GM18867 (cell line): ENCODE data around the gene BRCA1.
"Not testable (repeated sequence)": the region's sequence is repeated elsewhere in the genome, so short reads cannot be mapped to it uniquely, and the experiment has no call there.

ENCODE experiments used
- ATAC-seq: cut with Tn5 transposase; IDR thresholded peaks from one replicate; pipeline ENCODE4 v1.9.1; 2021; ENCODE audit warnings: mild to moderate bottlenecking, moderate library complexity; ENCODE audit not compliant: unreplicated experiment

The BRCA1 gene

DNA sequence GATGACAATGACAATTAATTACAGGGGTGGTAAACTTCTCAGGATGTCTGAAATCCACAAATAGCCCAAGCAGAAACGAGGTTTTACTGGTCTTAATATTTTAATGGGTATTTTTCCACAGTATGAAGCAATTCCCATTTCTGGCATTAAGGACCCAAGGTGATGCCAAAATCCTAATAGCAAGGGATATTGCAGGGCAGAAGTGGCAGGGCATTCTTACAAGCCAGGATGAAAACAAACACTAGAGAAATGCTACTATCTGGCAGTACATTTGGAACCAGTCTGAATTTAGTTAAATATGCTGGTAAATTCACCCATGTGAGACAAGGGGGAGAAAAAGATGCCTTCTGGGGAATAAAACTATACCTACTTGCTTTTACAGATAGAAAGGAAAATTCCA, 54.9 kb downstream of the BRCA1 start:
- no peak for ATAC-seq

DNA sequence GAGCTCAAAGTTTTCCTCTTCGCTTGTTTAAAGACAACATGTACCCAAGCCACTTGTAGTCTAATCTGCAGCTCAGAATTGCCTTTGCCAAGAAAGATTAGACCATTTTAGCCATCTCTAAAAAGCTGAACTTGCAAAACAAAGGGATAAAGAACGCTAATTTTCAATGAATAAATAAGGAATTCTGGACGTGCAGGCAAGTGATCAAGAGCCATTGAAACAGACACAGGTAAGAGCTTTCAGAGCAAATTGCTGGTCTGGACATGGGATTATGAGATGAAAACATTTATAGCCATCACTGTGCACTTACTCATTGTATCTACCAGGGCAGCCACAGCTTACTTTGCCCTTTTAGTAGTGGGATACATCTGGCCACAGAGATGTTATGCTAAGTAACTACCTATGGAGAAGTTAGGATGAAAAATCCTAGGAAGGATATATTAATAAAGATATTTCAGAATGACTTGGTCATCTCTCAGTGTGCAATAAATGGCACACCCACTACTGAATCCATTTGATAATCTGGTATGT, 55.7 kb downstream of the BRCA1 start:
- ATAC-seq, result no peak

GRCh38 chr17:43068570-43069367, 56.4 kb downstream of the BRCA1 start:
- ATAC-seq, result no peak

- no peak for ATAC-seq
Observed at GRCh38 chr17:43062984-43063638, 62.1 kb downstream of the BRCA1 start.

- ATAC-seq, result no peak
Observed at GRCh38 chr17:43056051-43056450, 69.1 kb downstream of the BRCA1 start.

GRCh38 chr17:43053008-43053407, 72.2 kb downstream of the BRCA1 start:
- ATAC-seq, result not testable (repeated sequence)

GRCh38 chr17:43051969-43052368, 73.2 kb downstream of the BRCA1 start:
- ATAC-seq, result no peak

DNA sequence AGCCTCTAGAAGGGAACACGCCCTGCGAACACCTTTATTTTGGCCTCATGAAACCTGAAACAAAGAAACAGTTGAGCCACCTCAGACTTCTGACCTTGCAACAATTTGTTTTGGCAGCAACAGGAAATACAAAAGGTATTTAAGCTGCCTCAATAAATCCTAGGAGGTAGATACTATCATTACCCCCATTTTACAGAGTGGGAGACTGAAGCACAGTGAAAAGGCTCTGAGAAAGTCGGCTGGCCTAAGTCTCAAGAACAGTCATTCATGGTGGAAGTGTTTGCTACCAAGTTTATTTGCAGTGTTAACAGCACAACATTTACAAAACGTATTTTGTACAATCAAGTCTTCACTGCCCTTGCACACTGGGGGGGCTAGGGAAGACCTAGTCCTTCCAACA, 81.1 kb downstream of the BRCA1 start:
- no peak for ATAC-seq

- ATAC-seq, result no peak
Observed at GRCh38 chr17:43043307-43043706, 81.9 kb downstream of the BRCA1 start.

DNA sequence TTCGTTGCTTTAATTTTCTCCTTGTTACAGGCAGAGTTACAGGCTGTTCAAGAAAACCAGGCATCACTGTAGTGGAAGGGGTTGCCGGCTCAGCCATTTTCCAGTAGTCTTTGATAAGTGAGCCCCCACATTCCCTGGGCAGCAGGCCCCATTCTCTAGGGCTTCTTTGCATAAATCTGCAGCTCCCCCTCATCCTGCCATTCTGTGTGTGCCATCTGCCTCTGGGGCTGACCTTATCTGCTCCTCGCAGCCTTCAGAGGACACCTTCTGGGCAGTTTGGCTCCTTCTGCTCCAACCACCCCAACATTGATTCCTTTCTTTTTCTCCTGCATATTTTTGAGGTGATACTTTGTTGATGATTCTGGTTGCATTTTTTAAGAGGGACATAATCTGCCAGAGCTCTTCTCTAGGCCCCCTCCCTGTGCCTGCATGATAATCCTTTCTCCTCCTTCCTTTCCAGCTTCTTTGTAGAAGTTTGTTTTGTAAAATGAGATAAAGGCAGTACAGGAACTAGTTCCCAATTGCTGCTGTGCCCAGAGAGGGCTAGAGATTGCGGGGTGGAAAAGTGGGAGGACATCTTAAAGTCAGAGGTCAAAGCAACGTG, 83.0 kb downstream of the BRCA1 start:
- ATAC-seq, result no peak

GRCh38 chr17:43040655-43041054, 84.5 kb downstream of the BRCA1 start:
- no peak for ATAC-seq

DNA sequence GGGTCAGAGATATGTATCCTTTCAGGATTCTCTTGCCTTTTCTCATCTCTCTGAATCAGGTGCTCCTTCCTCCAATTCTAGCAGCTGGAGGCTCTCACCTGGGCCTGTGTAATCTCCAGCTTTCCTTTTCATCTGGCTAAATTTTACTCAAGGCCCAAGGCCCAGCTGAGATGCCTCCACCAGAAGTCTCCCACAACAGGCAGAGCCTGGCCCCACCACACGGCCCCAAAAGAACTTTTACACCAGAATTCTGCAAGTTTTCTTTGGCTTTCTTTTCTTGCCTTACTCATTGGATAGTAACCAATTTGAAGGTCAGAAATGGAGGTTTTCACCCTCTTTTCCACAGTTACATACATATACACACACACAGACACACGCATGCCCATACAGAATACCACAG, 85.5 kb downstream of the BRCA1 start:
- no peak for ATAC-seq

DNA sequence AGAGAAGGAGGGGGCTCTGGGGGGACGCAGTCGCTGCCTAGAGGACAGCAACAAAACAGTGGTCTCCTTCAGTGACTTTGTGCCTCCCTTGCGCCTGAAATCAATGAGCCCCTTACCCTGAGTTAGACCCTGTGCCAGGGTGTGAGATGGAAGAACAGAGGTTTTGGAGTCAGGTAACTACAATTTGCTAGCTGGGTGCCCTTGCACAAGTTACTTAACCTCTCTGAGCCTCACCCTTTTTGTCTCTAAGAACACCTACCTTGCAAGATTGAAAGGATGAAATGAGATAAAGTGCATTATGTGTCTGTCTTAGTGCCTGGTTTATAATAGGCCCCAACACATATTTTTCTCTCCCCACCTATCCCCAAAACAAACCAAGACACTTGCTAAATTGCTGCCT, 90.3 kb downstream of the BRCA1 start:
- ATAC-seq, result no peak

GRCh38 chr17:43033948-43034881, 90.9 kb downstream of the BRCA1 start:
- ATAC-seq, result no peak

GRCh38 chr17:43031666-43032065, 93.5 kb downstream of the BRCA1 start:
- no peak for ATAC-seq

DNA sequence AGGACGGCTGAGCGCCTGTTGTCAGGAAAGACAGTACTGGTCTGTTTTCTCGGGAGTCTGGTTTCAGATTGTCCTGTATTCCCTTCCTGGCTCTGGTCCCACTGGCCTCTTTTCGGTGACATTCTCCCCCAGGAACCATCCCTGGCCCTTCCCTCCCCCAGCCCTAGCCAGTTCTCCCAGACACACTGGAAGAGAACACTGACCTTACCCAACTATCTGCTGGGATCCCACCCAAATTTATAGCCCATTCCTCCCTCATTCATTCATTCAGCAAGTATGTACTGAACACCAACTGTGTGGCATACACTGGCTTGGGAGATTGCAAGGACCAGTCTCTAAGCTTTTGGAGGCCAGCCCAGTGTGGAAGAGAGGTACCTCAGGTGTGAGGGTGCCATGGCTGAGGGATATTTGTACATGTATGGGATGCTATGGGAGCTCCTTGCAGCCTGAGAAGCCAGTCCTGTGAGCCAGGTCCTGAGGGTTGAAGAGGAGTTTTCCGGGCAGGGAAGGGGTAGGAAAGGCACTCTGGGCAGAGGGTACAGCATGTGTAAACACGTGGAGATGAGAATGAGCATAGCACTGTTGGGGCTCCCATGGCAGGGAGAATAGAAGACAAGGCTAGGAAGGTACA, 94.9 kb downstream of the BRCA1 start:
- no peak for ATAC-seq

GRCh38 chr17:43028221-43028861, 96.8 kb downstream of the BRCA1 start:
- ATAC-seq, result no peak

DNA sequence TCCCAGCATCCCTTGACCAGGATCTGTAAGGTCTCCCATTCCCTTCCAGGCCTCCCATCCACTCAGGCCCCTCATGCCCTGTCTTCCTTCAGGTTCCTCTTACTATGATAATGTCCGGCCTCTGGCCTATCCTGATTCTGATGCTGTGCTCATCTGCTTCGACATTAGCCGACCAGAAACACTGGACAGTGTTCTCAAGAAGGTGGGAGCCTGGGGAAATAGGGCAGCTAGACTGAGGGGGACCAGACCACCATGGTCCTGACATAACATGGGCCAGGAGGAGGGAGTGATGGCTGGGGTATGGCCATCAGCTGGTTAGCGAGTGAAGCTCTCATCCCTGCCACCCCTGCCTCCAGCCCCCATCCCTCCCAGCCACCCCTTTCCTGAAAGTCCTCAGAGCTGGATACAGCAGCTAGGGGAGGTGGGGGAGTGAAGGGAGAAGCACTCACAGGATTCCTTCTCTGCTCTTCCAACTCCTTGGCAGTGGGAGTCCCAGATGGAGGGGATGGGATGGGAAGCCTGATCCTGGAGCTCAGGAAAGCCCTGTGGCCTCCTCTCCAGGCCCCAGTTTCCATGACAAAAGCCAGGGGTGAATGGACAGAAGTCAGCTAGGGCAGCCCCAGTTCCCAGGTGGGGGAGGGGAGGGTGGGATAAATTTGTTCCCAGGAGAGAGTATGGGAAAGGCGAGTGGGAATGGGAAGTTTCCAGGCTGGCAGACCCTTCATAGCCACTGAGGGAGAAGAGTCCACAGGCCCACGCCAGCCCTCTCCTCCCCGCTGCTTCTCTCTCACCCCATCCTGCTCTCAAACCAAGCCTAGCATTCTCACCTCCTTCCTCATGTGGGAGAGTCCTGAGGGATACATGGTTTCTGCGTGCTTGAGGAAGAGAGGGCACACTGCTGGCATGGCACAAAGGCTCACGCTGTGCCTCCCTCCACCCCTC, 97.8 kb downstream of the BRCA1 start:
- no peak for ATAC-seq

DNA sequence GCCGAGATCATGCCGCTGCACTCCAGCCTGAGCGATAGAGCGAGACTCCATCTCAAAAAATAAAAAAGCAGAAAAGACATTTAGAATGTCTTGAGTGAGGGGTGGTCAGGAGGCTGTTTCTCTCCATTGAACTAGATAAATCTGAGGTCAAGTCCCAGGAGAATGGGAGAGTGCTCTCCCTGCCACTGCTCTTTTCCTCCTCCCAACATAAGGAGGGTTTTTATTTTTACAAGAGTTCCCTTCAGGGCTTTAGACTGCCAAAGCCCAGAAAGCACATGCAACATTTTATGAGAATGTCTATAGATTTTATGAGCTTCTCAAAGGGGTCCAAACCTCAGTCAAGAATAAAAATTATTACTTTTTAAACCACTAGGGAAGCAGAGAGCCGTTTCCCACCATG, 98.6 kb downstream of the BRCA1 start:
- no peak for ATAC-seq
